Endothelial cell of umbilical vein (primary cell): ENCODE results near the gene SH3GL1.

Source experiments
- EZH2 ChIP-seq: IDR thresholded peaks from 2 replicates; pipeline ENCODE4 v1.6.1; 2012; ENCODE audit warnings: borderline replicate concordance, low read depth, mild to moderate bottlenecking, moderate library complexity, low read length, inconsistent platforms; ENCODE audit not compliant: severe bottlenecking
- FOS ChIP-seq: IDR thresholded peaks from 2 replicates; pipeline ENCODE4 v1.6.1; 2011; ENCODE audit warnings: mild to moderate bottlenecking, low read length, moderate library complexity, borderline replicate concordance; ENCODE audit not compliant: insufficient read depth
- JUN ChIP-seq: IDR thresholded peaks from 2 replicates; pipeline ENCODE4 v1.6.1; 2011; ENCODE audit warnings: borderline replicate concordance, low read depth; ENCODE audit not compliant: insufficient read length, insufficient read depth
- MYC ChIP-seq: IDR thresholded peaks from one replicate; pipeline ENCODE4 v1.6.1; 2011; ENCODE audit warnings: mild to moderate bottlenecking, low read depth, low read length
- POLR2A ChIP-seq: IDR thresholded peaks from 2 replicates; pipeline ENCODE4 v1.6.1; 2012; ENCODE audit warnings: low read depth, mild to moderate bottlenecking, control low read depth, low read length
- POLR2AphosphoS5 ChIP-seq: IDR thresholded peaks from 2 replicates; pipeline ENCODE4 v1.6.1; 2012; ENCODE audit warnings: low read depth, mild to moderate bottlenecking, control low read depth, low read length, moderate library complexity; ENCODE audit not compliant: insufficient read depth
- TF ChIP-seq, protein P1 (sequence below), 2 donors: IDR thresholded peaks; 1 replicate in 1 of 2; 2 replicates in 1 of 2; pipeline ENCODE4 v1.5.1; 2011; ENCODE audit warnings: low read length in 2 of 2, mild to moderate bottlenecking in 2 of 2, moderate library complexity in 2 of 2, control low read depth in 1 of 2, inconsistent platforms in 1 of 2, low read depth in 1 of 2; ENCODE audit not compliant: insufficient read depth in 1 of 2; ENCODE audit errors: extremely low read depth in 1 of 2
- TF ChIP-seq, protein P2 (sequence below): IDR thresholded peaks from 2 replicates; pipeline ENCODE4 v1.6.1; 2011; ENCODE audit not compliant: insufficient read depth, insufficient read length

DNA sequence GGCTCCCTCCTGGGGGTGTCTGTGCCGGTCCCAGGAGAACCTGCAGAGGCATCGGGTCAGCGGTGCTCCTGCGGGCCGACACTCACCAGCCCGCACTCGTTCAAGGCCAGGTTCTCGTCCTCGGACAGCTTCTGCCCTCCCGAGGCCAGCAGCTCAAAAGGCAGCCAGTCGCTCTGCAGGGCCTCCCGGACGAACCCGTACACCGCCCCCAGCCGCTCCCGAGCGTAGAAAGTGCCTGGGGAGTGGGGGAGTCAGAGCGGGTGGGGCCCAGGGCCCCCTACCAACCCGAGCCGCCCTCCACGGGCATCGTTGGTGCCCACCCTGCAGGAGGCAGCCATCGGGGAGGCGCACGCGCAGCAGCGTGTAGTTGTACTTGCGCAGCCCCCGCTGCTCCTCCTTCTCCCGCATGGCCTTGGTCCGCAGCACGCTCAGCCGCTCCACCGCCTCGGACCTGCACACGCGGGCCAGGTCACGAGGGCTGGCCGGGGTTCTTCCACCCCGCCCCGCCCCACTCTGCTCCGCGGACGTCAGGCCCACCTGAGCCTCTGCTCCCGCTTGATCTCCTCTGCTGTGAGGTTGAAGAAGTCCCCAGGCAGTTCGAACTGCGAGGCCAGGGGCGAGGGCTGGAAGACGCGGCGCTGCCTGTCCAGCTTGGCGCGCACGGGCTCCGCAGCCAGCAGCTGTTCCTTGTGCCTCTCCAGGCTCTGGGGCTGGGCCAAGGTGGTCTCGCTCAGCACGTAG is 45.8 kb upstream of the SH3GL1 start:
- TF ChIP-seq, protein P1, sequence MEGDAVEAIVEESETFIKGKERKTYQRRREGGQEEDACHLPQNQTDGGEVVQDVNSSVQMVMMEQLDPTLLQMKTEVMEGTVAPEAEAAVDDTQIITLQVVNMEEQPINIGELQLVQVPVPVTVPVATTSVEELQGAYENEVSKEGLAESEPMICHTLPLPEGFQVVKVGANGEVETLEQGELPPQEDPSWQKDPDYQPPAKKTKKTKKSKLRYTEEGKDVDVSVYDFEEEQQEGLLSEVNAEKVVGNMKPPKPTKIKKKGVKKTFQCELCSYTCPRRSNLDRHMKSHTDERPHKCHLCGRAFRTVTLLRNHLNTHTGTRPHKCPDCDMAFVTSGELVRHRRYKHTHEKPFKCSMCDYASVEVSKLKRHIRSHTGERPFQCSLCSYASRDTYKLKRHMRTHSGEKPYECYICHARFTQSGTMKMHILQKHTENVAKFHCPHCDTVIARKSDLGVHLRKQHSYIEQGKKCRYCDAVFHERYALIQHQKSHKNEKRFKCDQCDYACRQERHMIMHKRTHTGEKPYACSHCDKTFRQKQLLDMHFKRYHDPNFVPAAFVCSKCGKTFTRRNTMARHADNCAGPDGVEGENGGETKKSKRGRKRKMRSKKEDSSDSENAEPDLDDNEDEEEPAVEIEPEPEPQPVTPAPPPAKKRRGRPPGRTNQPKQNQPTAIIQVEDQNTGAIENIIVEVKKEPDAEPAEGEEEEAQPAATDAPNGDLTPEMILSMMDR (IDR thresholded peaks at IDR 0.05; ENCODE audit: extremely low read depth in 1 of 2, insufficient read depth in 1 of 2, low read depth in 1 of 2, low read length in 2 of 2), result no peak
- no peak for TF ChIP-seq EZH2
- no peak for TF ChIP-seq POLR2AphosphoS5
- TF ChIP-seq POLR2A, result no peak
- TF ChIP-seq FOS, result no peak
- TF ChIP-seq JUN, result no peak
- no peak for TF ChIP-seq MYC
- TF ChIP-seq, protein P2, sequence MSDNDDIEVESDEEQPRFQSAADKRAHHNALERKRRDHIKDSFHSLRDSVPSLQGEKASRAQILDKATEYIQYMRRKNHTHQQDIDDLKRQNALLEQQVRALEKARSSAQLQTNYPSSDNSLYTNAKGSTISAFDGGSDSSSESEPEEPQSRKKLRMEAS, result no peak
